CD4-positive, alpha-beta T cell treated with Interleukin-1 beta for 1 hour (primary cell): Measurements from ENCODE around the gene OSBP2.
"Not testable (repeated sequence)": the region's sequence is repeated elsewhere in the genome, so short reads cannot be mapped to it uniquely, and the experiment has no call there.

Experiments
- DNase-seq, 2 donors: peaks; one replicate each; pipeline ENCODE4 v3.0.0-alpha.2; 2020 to 2022

OSBP2 gene

DNA sequence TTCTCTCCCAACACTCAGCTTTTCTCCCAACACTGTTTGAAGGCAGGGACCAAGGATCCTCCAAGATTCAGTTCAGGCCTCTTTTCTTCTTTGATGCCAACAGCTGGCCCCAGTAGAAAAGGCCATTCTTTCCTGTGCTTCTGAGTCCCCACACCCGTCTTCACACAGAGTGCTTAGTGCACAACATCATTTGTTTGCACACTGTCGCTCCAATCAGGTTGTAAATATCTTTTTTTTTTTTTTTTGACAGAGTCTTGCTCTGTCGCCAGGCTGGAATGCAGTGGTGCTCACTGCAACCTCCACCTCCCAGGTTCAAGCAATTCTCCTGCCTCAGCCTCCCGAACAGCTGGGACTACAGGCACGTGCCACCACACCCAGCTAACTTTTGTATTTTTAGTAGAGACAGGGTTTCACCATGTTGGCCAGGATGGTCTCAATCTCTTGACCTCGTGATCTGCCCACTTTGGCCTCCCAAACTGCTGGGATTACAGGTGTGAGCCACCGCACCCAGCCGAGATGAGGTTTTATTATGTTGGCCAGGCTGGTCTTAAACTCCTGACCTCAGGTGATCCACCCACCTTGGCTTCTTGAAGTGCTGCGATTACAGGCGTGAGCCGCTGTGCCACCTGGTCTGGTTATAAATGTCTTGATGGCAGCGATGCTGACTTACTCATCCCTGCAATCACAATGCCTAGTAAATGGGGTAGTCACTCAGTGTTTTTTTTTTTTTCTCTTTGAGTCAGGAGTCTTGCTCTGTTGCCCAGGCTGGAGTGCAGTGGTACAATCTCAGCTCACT is 14.6 kb upstream of the OSBP2 start:
- not testable (repeated sequence) for DNase-seq

DNA sequence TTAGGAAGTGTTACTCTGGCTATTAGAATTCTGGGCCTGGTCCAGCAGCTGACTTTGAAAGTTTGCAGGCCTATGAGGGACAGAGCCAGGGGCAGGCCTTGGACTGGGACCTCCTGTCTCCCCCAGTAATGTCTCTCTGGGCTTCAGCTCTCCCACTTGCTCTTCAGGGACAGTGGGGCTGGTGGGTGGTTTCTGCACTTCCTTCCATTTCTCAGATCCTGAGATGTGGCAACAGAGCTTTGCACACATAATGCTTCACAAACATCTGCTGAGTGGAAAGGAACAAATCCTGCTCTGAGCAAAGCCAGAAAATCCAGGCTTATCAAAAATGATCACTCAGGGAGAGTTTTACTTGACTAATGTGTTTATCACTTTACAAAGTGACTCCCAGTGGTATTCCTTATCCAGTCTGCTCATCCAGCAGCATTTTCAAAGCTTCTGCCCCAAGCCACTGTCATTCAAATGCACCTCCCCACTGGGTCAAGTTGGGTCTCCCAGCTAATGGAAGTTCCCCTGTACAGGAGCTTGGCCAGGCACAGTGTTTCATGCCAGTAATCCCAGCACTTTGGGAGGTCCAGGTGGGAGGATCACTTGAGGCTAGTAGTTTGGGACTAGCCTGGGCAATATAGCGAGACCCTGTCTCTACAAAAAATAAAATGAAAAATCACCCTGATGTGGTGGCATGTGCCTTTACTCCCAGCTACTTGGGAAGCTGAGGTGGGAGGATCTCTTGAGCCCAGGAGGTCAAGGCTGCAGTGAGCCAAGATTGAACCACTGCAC is 13.5 kb upstream of the OSBP2 start:
- DNase-seq, result no peak

DNA sequence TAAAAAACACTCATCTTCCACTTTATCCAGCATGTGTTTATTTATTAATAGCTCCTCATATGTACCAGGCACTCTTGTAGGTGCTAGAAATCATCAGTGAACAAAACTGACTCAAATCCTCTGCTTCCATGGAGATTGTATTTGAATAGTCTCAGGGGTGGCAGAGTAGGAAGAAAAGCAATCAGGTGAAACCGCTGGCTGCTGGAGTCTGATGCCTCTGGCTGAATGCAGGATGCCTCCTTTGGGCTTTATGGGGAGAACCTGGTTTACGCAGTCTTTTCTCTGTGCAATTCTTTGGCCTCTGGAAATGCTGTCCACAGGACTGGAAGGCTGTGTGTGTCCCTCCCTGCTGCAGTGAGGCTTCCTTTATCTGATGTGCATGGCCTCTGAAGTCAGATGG is 12.8 kb upstream of the OSBP2 start:
- no peak for DNase-seq

DNA sequence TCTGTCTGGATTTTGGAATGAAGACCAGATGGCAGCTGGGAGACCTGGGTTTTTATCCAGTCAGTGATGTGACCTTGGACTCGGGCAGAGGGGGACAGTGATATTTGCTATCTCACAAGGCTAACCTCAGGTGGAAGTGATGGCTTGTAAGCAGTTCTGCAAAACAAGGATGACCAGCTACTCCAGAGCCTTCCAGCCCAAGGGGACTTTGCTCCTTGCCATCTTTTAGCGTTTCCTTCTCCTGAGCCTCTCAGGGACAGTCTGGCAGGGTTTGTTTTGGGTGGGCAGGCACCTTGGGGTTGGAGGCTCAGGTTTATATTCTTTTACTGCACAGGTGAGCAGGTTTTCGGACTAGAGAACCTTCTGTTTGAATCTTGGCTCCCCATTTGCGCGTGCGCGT is 9.5 kb upstream of the OSBP2 start:
- DNase-seq, result no peak

DNA sequence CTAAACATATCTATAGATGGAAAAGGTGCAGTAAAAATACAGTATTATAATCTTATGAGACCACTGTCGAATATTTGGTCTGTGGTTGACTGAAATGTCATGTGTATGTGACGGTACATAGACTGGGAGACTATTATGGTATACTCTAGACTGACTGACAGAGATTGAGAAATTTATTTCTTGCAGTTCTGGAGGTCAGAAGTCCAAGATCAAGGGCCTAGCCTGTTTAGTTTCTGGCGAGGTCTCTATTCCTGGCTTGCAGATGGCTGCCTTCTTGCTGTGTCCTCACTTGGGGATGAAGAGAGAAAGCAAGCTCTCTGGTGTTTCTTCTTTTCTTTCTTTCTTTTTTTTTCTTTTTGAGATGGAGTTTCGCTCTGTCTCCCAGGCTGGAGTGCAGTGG is 7.3 kb upstream of the OSBP2 start:
- no peak for DNase-seq

DNA sequence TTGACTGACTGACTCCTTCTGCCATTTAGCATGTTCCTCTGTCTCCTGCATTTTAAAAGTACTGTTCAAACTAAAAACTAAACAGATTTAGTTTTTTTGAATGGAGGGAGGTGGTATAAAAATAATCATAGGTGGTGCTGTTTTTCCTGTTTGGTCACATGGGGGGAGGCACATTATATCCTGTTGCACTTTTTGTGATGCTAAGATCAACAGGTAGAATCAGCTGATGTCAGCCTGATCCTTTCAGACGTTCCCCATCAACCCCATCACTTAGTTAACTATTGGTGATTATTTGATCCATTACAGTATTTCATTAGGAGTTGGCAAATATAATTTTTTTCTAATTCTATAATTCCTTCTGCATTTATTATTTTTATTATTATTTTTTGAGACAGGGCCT is 5.1 kb upstream of the OSBP2 start:
- no peak for DNase-seq

DNA sequence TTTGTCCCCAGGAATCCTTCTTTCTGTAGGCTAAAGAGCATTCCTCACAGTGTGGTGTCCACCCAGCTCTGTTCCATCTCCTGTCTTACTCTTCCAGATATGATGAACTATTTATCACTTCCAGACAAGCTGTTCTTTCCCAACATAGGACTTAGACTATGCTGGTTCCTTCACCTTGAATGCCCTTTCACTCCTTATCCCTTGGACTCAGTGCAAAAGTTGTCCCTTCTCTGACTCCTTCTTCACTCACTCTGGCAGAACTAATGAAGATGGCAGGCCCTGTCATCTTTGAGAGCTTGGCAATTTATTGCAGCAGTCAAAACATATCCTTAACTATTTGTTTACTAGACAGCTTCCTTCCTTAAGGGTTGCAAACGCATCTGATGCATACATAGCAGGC is 3.5 kb upstream of the OSBP2 start:
- DNase-seq, result no peak

DNA sequence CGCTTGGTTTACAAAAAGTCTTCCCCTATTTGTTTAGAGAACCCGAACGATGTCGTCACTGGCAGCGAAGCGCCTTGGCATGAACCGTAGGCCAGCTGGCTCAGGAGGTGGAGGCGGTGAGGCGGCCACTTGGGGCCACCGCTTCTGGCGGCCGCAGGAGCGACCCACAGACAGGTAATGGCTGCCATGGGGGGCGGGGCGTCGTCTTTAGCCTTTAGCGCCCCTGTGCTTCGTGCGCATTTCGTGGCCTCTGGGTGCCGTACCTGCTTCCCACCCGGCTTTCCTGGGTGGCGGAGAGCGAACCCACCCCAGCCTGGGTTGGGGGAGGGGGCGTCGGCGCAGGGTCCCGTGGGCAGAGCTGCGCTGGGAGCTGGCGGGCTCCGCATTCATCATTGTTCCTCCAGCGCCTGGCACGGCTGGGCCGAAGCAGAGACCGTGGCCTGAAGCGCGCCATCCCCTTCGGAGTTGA is 469 bp upstream of the OSBP2 start:
- peak; percentile 53 to 54 for DNase-seq

DNA sequence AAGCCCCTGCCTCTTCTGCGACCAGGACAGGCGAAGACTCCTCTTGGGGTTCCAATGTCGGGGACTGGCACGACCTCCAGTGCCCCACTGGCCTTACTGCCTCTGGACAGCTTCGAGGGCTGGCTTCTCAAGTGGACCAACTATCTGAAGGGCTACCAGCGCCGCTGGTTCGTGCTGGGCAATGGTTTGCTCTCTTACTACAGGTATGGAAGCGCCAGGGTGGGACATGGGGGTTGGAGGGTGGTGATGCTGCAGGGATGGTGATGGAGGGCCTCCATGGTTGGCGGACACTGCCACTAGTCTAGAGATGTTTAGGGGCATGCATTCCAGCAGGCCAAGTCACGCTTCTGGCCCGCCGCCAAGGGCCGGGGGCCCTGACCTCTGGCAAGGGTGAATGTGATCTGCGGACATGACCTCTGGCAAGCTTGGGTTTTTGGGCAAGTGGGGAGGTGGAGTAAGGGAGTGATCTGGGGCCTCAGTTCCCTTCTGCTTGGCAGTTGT is 727 bp downstream of the OSBP2 start:
- DNase-seq, result no peak

DNA sequence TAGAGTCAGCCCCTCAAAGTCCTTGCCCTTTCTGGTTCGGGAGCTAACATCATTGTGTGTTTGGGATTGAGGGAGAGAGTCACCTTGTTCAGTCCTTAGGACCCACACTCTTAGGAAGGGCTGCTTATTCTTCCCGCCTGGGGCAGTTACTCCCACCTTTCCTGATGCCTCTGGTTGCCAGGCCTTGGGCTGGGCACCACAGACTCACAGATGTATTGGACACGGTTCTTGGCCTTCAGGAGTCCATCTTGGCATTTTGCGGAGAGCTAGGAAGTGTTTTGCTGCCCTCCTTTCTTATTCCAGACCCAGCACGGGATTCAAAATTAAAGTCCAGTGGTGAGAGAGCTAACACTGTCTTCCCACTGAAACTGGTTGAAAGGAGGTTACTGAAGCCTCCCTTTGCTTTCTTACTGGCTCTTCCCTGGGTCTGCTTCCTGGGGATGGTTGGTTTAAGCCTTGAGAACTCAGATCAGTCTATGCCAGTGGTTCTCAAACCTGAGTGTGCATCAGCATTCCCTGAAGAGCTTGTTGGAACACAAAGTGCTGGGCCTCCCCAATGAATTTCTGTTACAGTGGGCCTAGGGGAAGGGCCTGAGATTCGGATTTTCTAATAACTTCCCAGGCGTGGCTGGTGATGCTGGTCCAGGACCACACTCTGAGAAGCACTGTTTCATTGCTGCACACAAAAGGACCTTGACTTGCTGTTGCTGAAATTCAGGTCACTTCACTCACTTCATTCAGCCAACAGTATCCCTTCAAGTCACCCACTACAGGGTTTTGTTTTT is 1.4 kb downstream of the OSBP2 start:
- DNase-seq, result no peak

DNA sequence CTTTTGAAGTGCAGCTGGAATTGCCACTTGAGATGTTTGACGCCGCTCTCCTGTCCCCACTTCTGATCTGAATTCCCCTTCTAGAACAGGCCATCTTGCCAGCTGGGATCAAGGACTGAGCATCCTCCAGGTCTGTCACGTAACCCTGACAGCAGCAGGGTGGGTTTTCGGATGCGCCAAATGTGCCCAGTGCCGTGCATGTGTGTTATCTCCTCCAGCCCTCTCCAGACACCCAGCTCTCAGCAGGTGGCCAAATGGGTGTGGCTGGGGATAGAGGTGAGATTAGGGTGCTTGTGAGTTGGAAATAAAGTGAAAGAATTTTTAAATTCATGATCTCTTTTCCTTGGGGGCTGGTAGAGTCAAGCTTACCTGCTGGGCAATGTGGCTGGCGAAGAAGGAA is 3.3 kb downstream of the OSBP2 start:
- DNase-seq, result no peak

DNA sequence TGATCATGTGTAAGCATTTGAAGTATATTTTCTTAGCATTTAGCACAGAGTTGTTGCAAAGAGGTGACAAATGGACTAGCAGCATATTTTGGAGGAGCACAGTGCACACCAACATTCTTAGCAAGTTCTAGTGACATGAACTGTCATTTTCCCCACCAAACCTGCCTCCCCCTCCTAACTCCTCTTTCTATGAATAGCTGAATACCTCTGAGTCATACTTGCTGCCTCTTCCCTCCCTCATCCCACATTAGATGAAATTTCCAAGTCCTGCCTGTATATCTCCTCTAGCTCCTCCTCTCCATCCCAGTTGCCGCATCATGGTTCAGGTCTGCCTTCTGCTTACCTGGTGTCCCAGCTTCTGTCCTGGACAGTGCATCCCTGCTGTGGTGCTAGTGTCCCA is 7.2 kb downstream of the OSBP2 start:
- DNase-seq, result no peak

DNA sequence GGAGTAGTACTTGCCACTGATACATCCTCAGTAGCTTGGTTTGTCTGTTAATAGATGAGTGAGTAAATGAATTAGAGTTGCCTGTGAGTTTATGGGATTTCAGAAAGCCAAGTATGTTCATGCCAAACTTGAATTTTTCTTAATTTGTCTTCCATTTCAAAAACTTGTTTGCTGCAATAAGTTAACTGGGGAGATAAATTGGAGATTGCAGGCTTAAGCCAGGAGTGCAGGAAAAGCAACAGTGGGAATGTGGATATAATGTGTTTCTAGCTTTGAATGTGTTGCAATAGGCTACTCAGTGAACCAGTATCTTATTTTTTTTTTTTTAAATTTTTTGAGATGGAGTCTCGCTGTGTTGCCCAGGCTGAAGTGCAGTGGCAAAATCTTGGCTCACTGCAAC is 8.2 kb downstream of the OSBP2 start:
- DNase-seq, result no peak

DNA sequence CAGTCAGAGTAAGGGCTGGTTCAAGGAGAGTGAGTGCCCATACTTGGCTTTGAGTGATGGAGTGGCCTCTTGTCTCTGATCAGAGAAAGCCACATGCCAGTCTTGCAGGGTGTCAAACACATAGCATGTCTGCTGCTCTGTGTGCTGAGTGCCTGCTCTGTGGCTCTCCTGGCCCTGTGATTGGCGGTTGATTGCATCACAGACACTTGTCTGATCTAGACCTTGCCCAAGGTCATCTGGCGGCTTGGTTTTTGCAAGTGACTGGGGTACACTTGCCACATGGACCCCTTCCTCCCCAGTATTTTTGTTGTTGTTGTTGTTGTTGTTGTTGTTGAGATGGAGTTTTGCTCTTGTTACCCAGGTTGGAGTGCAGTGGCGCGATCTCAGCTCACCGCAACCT is 10.3 kb downstream of the OSBP2 start:
- DNase-seq, result no peak

DNA sequence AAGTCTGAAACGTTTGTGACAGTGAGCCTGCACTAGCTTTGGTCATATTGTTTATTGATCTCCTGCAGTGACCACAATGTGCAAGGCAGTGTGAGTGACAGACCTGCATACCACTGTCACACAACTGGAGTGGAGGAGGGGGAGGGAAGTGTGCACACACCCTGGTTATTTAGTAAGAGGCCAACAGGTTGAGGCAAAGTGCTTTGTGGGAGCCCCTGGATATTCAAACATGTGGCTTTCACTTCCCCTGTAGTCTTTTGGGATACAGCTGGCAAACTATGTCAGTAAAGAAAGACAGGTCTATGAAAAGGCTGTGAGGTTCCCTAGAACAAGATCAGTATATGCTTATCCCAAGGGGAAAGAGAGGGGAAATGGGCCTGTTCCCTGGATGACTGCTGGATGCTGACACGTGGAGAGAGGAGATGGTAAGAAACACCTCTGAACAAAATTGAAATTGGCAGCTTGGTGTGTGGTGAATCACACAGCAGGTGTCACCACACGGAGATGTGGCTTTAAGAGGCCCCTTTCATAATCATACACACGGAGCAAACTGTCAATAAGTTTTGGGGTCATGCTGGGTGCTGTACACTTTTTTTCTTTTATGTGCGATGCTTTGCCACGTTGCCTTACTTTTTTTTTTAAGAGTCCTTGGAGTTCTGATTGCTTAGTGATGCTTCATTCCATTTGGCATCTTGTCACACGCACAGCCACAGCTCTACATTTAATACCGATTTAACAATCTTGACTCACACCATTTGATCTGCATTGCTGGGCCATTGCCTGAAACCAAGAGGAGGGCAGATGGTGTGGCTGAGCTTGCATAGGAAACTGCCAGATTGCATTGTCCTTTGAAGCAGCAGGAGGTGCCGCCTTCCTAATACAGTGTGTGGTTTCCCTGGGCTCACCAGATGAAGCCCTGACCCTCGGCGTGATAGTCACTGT is 11.3 kb downstream of the OSBP2 start:
- peak in 1 of 2 donors; percentile 6 for DNase-seq

DNA sequence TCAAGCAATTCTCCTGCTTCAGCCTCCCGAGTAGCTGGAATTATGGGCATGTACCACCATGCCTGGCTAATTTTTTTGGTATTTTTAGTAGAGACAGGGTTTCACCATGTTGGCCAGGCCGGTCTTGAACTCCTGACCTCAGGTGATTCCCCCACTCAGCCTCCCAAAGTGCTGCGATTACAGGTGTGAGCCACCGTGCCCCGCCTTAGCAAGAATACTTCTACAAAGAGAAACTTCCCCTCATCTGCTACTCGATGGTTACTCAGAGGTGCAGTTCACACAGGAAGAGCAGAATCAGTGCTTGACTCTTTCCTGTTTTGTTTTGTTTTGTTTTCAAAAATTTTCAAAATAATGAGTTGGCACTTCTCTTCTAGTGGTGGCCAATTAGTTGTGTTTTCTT is 15.3 kb downstream of the OSBP2 start:
- DNase-seq, result peak in 1 of 2 donors; percentile 44

DNA sequence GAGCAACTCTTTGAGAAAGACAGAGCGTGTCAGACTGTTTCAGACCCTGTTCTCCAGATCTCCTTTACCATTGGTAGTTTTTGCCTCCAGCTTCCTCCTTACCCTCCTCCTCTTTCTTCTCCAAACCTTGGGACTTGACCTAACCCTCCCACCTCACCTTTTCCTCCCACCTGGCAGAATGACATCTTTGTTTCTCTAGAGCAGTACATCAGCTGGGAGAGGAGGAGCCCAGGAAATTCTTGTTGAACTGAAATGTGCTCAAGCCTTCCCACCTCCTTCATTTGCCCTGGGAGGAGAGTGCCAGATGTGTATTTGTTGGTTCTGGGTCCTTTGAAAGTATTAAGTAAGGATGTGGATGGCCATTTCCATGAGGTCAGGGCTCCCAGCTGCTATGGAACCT is 17.4 kb downstream of the OSBP2 start:
- DNase-seq, result no peak

DNA sequence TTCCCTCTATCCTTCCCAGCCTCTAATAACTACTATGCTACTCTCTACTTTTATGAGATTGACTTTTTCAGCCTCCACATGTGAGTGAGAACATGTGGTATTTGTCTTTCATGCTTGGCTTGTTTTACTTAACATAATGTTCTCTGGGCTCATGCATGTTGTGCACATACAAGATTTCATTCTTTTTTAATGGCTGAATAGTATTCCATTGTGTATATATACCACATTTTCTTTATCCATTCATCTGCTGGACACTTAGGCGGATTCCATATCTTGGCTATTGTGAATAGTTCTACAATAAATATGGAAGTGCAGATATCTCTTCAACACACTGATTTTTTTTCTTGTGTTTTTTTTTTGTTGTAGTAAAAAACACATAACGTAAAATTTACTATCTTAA is 19.4 kb downstream of the OSBP2 start:
- DNase-seq, result no peak

DNA sequence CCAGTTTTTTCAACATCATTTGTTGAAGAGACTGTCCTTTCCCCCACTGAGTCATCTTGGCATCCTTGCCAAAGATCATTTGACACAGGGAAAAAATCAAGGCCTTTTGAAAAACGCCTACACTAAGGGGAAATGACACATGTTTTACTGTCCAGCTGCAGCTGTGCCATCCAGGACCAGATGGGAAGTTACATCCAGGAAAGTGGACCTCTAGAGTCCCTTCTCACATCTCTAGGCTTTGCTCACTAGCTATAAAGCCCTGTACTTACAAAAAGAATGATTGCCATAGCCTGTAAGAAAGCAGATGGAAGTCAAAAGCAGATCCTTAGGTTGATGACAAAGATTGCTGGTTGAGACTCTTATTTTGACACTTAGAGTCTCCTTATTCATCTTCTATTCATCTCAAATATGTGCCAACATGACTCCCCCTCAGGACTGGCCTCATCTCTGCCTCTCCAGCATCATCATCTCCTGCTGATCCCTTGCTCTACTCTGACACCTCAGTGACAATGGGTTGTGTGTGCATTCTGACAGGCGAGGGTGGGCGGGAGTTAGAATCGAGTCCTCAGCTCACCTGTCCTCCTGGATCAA is 22.8 kb downstream of the OSBP2 start:
- no peak for DNase-seq

DNA sequence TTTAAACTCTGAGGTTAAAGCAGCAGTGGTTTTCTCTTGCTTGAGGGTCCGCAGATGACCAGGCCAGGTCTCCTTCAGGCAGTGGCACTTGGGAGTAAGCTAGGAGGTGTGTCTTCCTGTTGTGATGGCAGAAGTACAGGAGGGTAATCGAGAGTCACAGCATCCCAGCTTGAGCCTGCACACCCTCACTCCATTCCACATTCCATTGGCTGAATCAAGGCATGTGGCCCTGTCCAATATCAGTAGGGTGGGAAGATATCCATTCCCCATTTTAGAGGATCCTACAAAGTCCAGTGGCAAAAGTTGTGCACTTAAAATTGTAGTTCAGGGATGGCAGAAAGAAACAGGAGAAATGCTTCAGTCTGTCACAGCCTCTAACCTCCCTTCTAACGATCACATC is 23.3 kb downstream of the OSBP2 start:
- DNase-seq, result no peak

DNA sequence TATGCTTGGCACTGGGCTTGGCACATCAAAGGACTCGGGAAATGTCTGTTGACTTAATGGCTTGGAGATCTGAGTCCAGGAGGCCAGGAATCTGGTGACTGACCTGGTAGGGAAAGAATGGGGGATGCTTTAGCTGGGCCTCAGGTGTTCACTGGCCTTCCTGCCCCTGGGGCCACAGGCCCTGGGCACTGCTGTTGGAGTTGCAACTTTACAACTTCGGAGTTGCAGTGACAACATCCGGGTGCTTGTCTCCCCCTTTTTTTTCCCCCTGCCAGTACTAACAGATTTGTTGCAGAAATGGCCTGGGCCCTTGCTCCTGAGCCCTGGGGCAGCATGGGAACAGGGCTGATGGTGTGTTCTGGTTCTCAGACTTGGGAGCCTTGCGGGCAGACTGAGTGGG is 23.8 kb downstream of the OSBP2 start:
- no peak for DNase-seq

DNA sequence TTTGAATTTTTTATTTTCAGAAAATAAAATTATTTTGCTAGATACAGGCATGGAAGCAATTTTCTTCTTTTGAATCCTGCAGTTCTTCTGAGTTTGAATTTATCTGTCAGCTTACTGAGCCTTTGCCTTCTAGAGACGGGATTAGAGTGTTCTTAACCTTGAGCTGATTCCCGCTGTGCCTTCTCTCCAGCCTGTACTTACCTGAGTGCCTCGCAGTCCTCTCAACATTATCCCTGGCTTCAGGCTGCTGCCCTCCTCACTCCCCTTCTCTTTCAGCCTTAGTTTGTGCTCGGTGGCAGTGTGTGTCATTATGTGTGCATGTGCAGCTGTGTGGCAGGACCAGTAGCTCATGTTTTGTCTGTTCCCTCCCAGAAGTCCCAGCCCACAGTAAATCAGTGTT is 24.3 kb downstream of the OSBP2 start:
- DNase-seq, result no peak
